GM19463 (cell line): ENCODE results near the gene RBM5.

Experiments
- ATAC-seq: cut with Tn5 transposase; IDR thresholded peaks from one replicate; pipeline ENCODE4 v1.9.1; 2021; ENCODE audit warnings: mild to moderate bottlenecking, moderate library complexity; ENCODE audit not compliant: unreplicated experiment

The RBM5 gene

DNA sequence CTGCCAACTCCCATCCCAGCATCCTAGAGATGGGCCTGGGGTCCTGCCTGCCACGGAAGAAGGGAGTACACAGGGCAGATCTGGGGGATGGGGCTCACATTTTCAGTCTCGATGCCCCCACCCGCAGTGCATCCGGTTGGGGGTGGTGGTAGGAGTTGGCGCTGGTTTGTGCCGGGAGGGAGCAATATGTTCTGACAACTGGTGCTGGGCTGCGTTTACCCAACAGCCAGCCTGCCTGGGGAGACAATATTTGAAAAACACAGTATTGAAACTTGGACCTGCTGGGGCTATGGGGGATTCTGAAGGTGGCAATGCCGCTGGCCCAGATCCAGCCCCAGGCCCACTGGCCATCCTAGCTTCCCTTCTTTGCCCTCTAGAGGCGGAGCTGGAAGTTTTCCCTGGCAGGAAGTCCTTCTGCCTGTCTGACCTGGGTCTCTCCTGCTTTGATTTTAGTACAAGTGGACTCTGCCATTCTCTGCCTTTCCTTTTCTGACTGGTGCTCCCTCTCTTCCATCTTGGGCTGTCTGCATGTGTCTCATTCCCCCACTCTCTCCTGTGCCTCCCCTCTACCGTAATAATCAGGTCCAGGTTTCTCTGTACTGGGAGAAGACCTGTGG, 69.9 kb downstream of the RBM5 start:
- no peak for ATAC-seq

DNA sequence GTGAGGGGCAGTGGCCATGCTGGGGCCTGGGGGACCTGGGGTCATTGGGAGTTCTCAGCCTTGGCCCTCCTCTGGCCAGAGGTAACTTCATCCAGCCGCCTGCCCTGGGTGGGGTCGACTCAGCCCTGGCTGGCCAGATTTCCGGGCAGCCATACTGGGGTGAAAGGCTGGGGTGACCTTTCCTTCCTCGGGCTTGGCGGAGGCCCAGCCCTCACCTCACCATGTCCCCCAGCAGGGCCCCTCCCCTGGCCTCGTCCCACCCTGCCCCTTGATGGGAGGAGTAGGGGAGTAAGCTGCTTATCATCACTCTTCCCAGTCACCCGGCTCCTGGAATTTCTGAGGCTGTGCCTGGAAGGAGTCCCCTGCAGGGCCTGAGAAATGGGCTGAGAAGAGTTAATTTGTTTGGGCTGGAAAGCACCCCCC, 71.9 kb downstream of the RBM5 start:
- no peak for ATAC-seq

DNA sequence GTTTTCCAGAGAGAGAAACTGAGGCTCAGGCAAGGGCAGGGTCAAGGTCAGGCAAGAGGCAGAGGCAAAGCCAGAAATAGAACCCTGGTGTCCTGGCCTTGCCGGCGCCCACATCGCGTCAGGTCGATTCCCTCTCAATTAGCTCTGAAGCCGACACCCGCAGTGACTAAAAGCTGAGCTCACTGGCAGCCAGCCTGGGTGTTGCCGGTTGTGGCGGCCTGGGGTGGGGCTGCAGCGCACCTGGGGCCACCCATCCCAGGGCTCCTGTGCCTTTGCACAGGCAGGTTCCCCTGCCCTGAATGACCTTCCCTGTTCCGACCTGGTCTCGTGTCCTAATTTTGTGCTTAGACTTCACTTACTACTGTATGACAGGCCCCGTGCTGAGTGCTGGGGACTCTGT, 72.6 kb downstream of the RBM5 start:
- no peak for ATAC-seq

DNA sequence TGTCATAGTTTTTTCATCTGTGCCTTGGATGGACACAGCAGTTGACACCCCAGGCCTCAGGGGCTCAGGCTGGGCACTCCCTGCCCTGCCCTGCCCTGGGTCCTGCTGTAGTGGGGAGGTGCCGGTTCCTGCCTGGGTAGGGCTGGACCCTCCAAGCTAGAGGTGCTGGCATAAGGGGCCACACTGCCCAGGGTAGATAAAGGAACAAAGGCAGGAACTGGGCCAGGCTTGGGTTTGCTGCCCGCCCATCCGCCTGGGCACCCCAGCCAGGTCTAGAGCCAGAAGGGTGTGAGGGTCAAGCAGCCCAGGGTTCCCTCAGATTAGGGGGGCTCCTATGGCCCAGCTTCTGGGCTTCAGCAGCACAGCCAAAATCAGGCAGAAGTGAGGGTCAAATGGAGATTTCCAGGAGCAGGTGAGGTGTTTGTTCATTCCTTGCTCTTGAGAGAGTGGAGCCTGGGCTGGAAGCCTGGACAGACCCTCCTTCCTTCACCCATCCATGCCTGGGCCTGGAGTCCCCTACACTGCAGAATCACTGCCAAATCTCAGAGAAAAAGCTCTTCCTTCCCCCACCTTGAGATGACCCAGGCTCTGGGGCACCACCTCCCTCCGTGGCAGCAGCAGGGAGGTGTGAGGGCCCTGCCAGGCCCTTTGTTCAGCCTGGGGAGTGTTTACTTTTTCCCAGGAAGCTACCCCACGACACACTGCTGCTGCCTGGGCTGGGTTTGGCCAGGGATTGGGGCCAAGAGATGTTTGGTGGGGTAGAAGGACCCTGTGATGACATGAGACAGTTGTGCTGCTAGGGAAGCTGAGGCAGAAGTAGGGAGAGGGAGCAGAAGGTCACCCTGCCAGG, 73.5 kb downstream of the RBM5 start:
- ATAC-seq = no peak

DNA sequence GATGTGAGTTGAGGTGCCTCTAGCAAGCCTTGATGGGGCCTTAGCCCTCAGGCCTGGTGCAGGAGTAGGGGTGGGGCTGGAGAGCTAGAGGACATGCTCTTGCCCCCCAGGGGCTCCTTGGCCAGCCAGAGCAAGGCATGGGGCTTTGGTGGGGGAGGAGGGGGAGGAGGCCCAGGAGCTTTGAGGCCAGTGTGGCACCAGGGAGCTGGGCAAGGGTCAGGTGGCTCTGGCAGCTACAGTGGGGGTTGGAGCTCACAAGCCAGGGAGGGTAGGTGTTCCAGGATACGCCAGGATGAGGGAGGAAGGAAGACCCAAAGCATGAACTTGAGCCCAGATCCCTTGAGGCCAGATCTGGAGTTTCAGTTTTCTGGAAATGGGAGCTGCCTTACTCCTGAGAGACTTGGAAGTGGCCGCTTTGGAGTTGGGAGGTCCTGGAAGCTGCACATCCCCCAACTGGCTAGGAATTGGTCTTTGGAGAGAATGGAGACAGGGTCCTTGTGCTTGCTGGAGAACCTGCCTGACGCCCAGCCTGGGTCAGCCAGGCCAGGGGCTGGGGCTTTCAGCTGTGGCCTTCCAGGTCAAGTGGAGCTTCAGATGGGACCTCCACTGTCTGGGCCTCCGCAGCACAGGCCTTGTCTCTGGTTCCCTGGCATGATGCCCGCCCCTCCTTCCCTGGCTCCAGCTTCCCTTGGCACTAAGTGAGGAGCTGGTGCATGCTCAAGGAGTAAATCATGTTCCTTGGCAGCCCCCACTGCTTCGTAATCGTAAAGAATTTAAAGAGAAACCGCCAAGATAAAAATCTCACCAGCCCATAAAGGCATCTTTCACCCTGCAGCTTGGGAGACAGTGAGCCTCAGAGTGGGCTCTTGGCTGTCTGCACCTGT, 75.1 kb downstream of the RBM5 start:
- ATAC-seq = no peak

DNA sequence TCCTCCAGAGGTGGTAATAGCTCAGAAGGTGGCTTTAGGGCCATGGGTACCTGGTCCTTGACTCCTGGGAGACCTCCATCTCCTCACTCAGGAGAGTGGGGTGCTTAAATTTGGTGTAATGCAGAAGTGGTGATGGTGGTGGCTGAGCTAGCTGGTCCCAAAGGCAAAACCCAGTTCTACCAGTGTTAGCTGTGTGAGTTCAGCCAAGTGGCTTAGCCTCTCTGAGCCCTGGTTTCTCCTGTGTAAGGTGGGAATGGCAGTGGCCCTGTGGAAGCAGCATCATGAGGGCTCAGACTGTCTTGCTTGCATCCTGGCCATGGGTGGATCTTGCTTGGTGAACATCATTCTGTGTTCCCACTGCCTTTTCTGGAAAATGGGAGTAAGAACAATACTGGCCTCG, 75.8 kb downstream of the RBM5 start:
- no peak for ATAC-seq

DNA sequence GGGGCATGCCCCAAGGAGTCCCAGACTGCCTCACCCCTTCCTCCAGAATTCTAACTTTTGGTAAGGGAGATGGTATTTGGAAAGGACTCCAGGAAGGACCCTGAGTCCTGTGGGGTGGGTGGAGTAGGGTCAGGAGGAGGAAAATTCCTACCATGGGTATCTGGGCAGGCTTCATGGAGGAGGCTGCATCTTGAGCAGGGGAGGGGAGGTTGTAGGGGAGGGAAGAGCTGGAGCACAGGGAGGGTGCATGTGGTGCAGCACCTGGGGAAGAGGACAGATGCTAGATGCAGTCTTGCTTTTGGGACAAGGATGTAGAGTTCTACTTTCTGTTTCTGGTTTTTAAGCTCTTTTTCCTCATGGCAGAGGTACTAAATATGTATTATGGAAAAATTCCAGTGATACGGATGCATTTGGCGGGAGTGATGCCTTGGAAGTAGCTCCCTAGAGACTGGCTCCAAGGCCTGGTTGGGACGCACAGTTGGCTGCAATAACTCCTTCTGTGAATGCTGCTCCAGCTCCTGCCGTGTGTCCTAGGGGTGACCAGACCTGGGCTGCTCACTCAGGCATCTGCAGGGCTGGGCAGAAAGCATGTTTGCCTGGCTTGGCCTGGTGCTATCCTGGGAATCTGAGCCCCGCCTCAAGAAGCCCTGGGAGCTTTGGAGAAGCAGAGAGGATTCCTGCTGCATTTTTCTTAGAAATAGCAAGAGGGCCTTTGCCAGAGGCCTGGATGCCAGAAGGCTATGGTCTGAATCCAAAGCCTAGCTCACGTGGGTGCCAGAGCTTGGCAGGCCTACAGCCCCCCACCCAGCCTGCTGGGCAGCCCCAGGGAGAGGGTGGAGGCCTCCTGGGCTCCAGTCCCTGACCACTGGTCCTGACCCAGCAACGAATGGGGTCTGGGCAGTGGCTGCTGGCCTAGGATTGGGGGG, 76.5 kb downstream of the RBM5 start:
- no peak for ATAC-seq

DNA sequence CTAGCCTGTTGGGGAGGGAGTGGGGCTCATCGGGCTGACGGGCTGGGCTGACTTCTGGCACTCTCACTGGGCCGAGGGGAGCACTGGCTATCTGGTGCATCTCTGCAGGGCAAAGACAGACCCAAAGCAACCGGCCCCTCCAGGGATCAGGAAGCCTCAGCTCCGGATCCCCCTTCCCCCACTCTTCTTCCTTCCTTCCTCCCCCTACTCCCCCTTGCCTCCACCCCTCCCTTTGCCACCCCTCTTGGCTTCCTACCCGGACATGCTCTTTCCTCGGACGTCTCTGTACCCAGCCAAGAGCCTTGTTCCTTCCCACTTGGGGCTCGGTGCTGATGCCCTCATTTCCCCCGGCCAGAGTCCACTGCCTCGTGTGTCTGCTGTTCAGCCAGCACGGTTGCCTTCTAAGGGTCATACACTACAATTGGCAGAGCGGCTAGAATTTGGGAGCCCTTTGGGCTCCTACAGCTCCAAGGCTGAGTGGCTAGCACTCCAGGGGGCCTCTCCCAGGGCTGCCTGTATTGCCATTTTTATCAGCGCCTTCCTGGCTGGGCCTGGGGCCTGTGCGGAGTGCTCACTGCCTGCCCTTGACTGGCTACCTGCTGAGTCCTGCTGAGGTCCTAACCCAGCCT, 77.3 kb downstream of the RBM5 start:
- no peak for ATAC-seq

DNA sequence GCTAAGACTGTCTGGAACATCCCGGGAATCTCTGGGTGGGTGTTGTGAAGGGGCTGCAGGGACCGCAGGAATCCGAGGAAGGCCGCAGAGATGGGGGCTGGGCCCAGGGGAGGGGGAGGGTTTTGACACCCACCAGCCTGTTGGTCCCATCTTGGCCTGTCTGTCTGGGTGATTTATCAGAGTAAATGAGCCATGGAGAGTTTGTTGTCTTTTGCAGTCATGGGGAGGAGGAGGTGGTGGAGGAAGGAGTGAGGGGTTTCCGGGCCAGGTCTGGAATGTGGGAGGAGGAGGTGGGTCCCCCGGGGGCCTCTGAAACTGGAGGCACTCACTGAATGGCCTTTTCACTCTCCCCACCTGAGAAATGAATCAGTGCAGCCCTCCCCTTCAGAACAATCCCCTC, 77.9 kb downstream of the RBM5 start:
- no peak for ATAC-seq

DNA sequence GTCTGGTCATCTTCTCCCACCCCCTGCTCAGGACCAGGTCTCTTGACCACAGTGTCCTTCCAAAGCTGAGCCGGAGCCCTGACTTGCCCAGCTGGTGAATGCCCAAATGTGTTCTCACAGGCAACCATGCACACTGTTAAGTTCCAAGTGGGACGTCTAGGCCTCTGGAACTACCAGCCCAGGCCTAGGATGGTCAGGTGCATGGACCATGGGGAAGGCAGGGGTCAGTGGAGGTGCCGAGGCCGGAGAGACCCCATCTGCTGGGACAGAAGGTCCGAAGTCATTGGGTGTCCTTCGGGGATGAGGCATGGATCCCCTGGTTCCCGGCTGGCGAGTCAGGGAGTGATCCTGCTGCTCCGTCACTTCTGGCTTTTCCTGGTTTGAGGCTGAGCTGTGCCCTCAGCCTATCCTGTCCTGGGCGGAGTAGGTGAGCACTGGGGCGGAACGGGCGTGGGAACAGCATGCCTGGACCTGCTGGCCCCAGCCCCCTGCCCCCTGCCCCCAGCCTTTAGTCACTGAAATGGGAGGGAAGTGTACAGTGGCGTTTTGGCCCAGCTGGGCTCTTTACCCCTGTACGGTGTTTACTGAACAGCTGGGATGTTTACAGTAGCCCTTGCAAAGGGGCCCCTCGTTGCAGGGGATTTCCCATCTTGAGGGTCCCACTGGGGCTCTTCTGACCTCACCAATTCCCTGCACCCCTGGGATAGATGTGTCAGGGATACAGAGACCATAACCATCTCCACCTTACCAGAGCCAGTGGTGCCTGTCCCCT, 78.5 kb downstream of the RBM5 start:
- ATAC-seq = no peak

DNA sequence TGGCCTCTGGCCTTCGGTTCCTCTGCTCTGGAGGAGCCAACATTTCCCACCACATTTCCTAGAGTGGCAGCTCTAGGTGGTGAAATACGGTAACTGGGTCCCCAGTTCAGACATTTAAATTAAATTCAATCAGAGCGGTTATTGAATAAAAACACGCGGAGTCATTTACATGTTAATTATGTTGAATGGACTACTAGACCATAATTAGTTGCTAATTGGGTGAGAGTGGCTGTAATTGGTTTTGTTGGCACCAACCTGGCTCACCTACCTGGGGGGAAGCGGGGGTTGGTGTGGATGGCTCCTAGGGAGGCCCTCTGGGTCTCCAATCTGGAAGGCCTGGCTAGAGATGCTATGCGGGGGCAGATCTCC, 79.1 kb downstream of the RBM5 start:
- no peak for ATAC-seq

DNA sequence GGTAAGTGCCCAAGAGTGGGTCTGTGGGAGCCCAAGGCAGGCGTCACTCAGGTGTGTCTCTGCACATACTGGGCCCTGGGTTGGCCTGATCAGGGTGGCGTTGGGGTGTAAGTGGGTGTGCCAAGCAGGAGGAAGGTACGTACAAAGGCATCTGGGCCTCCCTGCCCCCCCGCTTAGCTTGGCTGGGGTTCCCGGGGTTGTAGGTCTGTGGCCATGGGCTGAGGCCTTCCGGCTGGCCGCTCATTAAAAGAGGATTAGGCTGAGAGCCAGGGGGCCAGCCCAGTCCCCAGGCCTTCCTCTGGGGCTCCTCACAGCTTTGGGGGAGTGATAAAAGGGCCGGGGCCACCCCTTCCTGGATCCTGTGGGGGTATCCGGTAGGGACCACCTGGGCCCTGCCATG, 79.7 kb downstream of the RBM5 start:
- no peak for ATAC-seq
